GM21825 (cell line): Measurements from ENCODE around the gene PAX3.

Experiments used
- ATAC-seq: cut with Tn5 transposase; IDR thresholded peaks from one replicate; pipeline ENCODE4 v1.9.1; 2021; ENCODE audit warnings: mild to moderate bottlenecking, moderate library complexity; ENCODE audit not compliant: unreplicated experiment

PAX3 gene

GRCh38 chr2:222311319-222311977 is 12.7 kb upstream of the PAX3 start:
- no peak for ATAC-seq

- no peak for ATAC-seq
These were observed 12.0 kb upstream of the PAX3 start for GRCh38 chr2:222310747-222311318.

GRCh38 chr2:222309766-222310165 is 11.0 kb upstream of the PAX3 start:
- ATAC-seq = no peak

- ATAC-seq = no peak
These were observed 10.6 kb upstream of the PAX3 start for GRCh38 chr2:222309361-222309760.

- ATAC-seq = no peak
These were observed 9.4 kb upstream of the PAX3 start for GRCh38 chr2:222307978-222308730.

- no peak for ATAC-seq
These were observed 8.5 kb upstream of the PAX3 start for GRCh38 chr2:222307143-222307756.

- no peak for ATAC-seq
These were observed 7.8 kb upstream of the PAX3 start for GRCh38 chr2:222306393-222307142.

GRCh38 chr2:222305516-222306392 is 7.0 kb upstream of the PAX3 start:
- ATAC-seq = no peak

- no peak for ATAC-seq
These were observed 6.1 kb upstream of the PAX3 start for GRCh38 chr2:222304737-222305515.

- ATAC-seq = no peak
These were observed 5.3 kb upstream of the PAX3 start for GRCh38 chr2:222303828-222304736.

- no peak for ATAC-seq
These were observed 4.4 kb upstream of the PAX3 start for GRCh38 chr2:222303045-222303827.

- no peak for ATAC-seq
These were observed 3.6 kb upstream of the PAX3 start for GRCh38 chr2:222302178-222303018.

- ATAC-seq = no peak
These were observed 3.0 kb upstream of the PAX3 start for GRCh38 chr2:222301796-222302118.

GRCh38 chr2:222301053-222301795 is 2.4 kb upstream of the PAX3 start:
- no peak for ATAC-seq

GRCh38 chr2:222300726-222301052 is 1.9 kb upstream of the PAX3 start:
- ATAC-seq = no peak
